ENCODE measurements around the gene EPN3.

The EPN3 gene

GRCh38 chr17:50508573-50509460 is 23.7 kb upstream of the EPN3 start:
- Histone ChIP-seq H3K4me1 (ENCODE audit: control insufficient read depth in 2 of 2, insufficient read depth in 2 of 2, low read length in 2 of 2) (peaks cover 23 to 29% of the 10 kb centered on the region in 2 donors), H3K36me3 (ENCODE audit: control insufficient read depth in 2 of 2, insufficient read depth in 2 of 2, low read length in 2 of 2) (no peaks in the 10 kb centered on the region), H3K27me3 (ENCODE audit: control insufficient read depth in 2 of 2, insufficient read depth in 2 of 2, low read length in 2 of 2) (no peaks in the 10 kb centered on the region), H3K4me3 (ENCODE audit: low read length in 2 of 2) (peak overlapping the region; percentile 59 to 62), H3K27ac (ENCODE audit: low read depth in 2 of 2, low read length in 2 of 2) (peak overlapping the region; percentile 65), H3K9ac (ENCODE audit: low read depth in 1 of 2, low read length in 2 of 2) (peak overlapping the region; percentile 52 to 76), H3K9me3 (ENCODE audit: control insufficient read depth in 2 of 2, low read length in 2 of 2) (no peaks in the 10 kb centered on the region)

GRCh38 chr17:50511058-50511457 is 21.5 kb upstream of the EPN3 start:
- H3K27ac ChIP-seq (ENCODE audit: low read depth in 2 of 2, low read length in 2 of 2) = no peak overlapping the region
- H3K36me3 ChIP-seq (ENCODE audit: control insufficient read depth in 2 of 2, insufficient read depth in 2 of 2, low read length in 2 of 2) = no peaks in the 10 kb centered on the region
- no peak overlapping the region for H3K4me3 ChIP-seq (ENCODE audit: low read length in 2 of 2)
- peaks cover 11 to 14% of the 10 kb centered on the region in 2 donors for H3K4me1 ChIP-seq (ENCODE audit: control insufficient read depth in 2 of 2, insufficient read depth in 2 of 2, low read length in 2 of 2)
- H3K9me3 ChIP-seq (ENCODE audit: control insufficient read depth in 2 of 2, low read length in 2 of 2) = no peaks in the 10 kb centered on the region
- no peak overlapping the region for H3K9ac ChIP-seq (ENCODE audit: low read depth in 1 of 2, low read length in 2 of 2)
- no peaks in the 10 kb centered on the region for H3K27me3 ChIP-seq (ENCODE audit: control insufficient read depth in 2 of 2, insufficient read depth in 2 of 2, low read length in 2 of 2)

- Histone ChIP-seq H3K4me3 (ENCODE audit: low read length in 2 of 2) (no peak overlapping the region), H3K4me1 (ENCODE audit: control insufficient read depth in 2 of 2, insufficient read depth in 2 of 2, low read length in 2 of 2) (peaks cover 13 to 19% of the 10 kb centered on the region in 2 donors), H3K9ac (ENCODE audit: low read depth in 1 of 2, low read length in 2 of 2) (no peak overlapping the region), H3K36me3 (ENCODE audit: control insufficient read depth in 2 of 2, insufficient read depth in 2 of 2, low read length in 2 of 2) (no peaks in the 10 kb centered on the region), H3K9me3 (ENCODE audit: control insufficient read depth in 2 of 2, low read length in 2 of 2) (no peaks in the 10 kb centered on the region), H3K27ac (ENCODE audit: low read depth in 2 of 2, low read length in 2 of 2) (no peak overlapping the region), H3K27me3 (ENCODE audit: control insufficient read depth in 2 of 2, insufficient read depth in 2 of 2, low read length in 2 of 2) (no peaks in the 10 kb centered on the region)
These were observed 19.0 kb upstream of the EPN3 start for GRCh38 chr17:50513495-50513894.

DNA sequence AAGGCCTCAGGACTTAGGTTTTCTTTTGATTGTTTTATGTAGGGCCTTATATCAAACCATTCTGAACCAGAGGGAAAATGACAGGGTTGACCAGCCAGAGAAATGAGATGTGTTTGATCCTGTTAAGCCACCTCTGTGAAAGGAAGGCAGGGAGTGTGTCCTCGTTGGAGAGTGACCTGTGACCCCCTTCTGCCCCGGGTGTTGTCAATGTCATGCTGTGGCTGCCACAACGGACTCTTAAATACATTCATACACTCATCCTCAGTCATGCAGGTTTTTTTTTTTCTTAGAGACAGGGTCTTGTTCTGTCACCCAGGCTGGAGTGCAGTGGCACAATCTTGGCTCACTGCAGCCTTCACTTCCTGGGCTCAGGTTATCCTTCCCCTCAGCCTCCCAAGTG is 18.1 kb upstream of the EPN3 start:
- no peak overlapping the region for H3K4me3 ChIP-seq (ENCODE audit: low read length in 2 of 2)
- H3K4me1 ChIP-seq (ENCODE audit: control insufficient read depth in 2 of 2, insufficient read depth in 2 of 2, low read length in 2 of 2) = peaks cover 7 to 13% of the 10 kb centered on the region in 2 donors
- no peaks in the 10 kb centered on the region for H3K36me3 ChIP-seq (ENCODE audit: control insufficient read depth in 2 of 2, insufficient read depth in 2 of 2, low read length in 2 of 2)
- H3K27me3 ChIP-seq (ENCODE audit: control insufficient read depth in 2 of 2, insufficient read depth in 2 of 2, low read length in 2 of 2) = no peaks in the 10 kb centered on the region
- H3K27ac ChIP-seq (ENCODE audit: low read depth in 2 of 2, low read length in 2 of 2) = no peak overlapping the region
- H3K9ac ChIP-seq (ENCODE audit: low read depth in 1 of 2, low read length in 2 of 2) = no peak overlapping the region
- H3K9me3 ChIP-seq (ENCODE audit: control insufficient read depth in 2 of 2, low read length in 2 of 2) = no peaks in the 10 kb centered on the region

GRCh38 chr17:50514936-50515702 is 17.4 kb upstream of the EPN3 start:
- H3K9ac ChIP-seq (ENCODE audit: low read depth in 1 of 2, low read length in 2 of 2) = no peak overlapping the region
- peaks cover 7 to 13% of the 10 kb centered on the region in 2 donors for H3K4me1 ChIP-seq (ENCODE audit: control insufficient read depth in 2 of 2, insufficient read depth in 2 of 2, low read length in 2 of 2)
- no peaks in the 10 kb centered on the region for H3K36me3 ChIP-seq (ENCODE audit: control insufficient read depth in 2 of 2, insufficient read depth in 2 of 2, low read length in 2 of 2)
- H3K9me3 ChIP-seq (ENCODE audit: control insufficient read depth in 2 of 2, low read length in 2 of 2) = no peaks in the 10 kb centered on the region
- no peak overlapping the region for H3K4me3 ChIP-seq (ENCODE audit: low read length in 2 of 2)
- H3K27me3 ChIP-seq (ENCODE audit: control insufficient read depth in 2 of 2, insufficient read depth in 2 of 2, low read length in 2 of 2) = no peaks in the 10 kb centered on the region
- H3K27ac ChIP-seq (ENCODE audit: low read depth in 2 of 2, low read length in 2 of 2) = no peak overlapping the region

DNA sequence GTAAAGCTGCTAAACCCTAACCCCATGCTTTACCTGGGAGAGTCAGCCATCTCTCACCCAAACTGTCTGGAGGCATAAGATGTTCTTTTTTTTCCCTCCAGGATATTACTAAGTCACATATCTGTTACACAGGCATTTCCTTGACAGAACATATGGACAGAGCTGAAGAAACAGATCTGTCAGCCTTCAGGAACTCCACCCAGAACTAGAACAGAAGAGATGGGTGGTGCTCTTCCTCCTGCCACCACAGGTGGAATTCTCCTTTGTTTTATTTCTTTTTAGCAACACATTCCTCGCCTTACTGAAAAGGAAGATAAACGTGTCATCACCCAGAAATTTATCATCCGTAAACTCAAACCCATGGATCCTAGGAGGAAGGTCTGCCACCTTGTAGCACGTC is 15.5 kb upstream of the EPN3 start:
- no peaks in the 10 kb centered on the region for H3K36me3 ChIP-seq (ENCODE audit: control insufficient read depth in 2 of 2, insufficient read depth in 2 of 2, low read length in 2 of 2)
- no peak overlapping the region for H3K9ac ChIP-seq (ENCODE audit: low read depth in 1 of 2, low read length in 2 of 2)
- H3K27me3 ChIP-seq (ENCODE audit: control insufficient read depth in 2 of 2, insufficient read depth in 2 of 2, low read length in 2 of 2) = no peaks in the 10 kb centered on the region
- no peak overlapping the region for H3K4me3 ChIP-seq (ENCODE audit: low read length in 2 of 2)
- peak overlapping the region; percentile 37 to 57 for H3K27ac ChIP-seq (ENCODE audit: low read depth in 2 of 2, low read length in 2 of 2)
- no peaks in the 10 kb centered on the region for H3K9me3 ChIP-seq (ENCODE audit: control insufficient read depth in 2 of 2, low read length in 2 of 2)
- H3K4me1 ChIP-seq (ENCODE audit: control insufficient read depth in 2 of 2, insufficient read depth in 2 of 2, low read length in 2 of 2) = peaks cover 7 to 13% of the 10 kb centered on the region in 2 donors

GRCh38 chr17:50517504-50518383 is 14.8 kb upstream of the EPN3 start:
- Histone ChIP-seq H3K4me3 (ENCODE audit: low read length in 2 of 2) (no peak overlapping the region), H3K4me1 (ENCODE audit: control insufficient read depth in 2 of 2, insufficient read depth in 2 of 2, low read length in 2 of 2) (peaks cover 4 to 7% of the 10 kb centered on the region in 2 donors), H3K27me3 (ENCODE audit: control insufficient read depth in 2 of 2, insufficient read depth in 2 of 2, low read length in 2 of 2) (no peaks in the 10 kb centered on the region), H3K36me3 (ENCODE audit: control insufficient read depth in 2 of 2, insufficient read depth in 2 of 2, low read length in 2 of 2) (no peaks in the 10 kb centered on the region), H3K27ac (ENCODE audit: low read depth in 2 of 2, low read length in 2 of 2) (peak overlapping the region; percentile 37 to 65), H3K9me3 (ENCODE audit: control insufficient read depth in 2 of 2, low read length in 2 of 2) (no peaks in the 10 kb centered on the region), H3K9ac (ENCODE audit: low read depth in 1 of 2, low read length in 2 of 2) (no peak overlapping the region)

- Histone ChIP-seq H3K36me3 (ENCODE audit: control insufficient read depth in 2 of 2, insufficient read depth in 2 of 2, low read length in 2 of 2) (no peaks in the 10 kb centered on the region), H3K9ac (ENCODE audit: low read depth in 1 of 2, low read length in 2 of 2) (peak overlapping the region; percentile 12 to 14), H3K4me1 (ENCODE audit: control insufficient read depth in 2 of 2, insufficient read depth in 2 of 2, low read length in 2 of 2) (peaks cover 4 to 7% of the 10 kb centered on the region in 2 donors), H3K4me3 (ENCODE audit: low read length in 2 of 2) (no peak overlapping the region), H3K27ac (ENCODE audit: low read depth in 2 of 2, low read length in 2 of 2) (peak overlapping the region; percentile 2 to 65), H3K9me3 (ENCODE audit: control insufficient read depth in 2 of 2, low read length in 2 of 2) (no peaks in the 10 kb centered on the region), H3K27me3 (ENCODE audit: control insufficient read depth in 2 of 2, insufficient read depth in 2 of 2, low read length in 2 of 2) (no peaks in the 10 kb centered on the region)
These were observed 14.0 kb upstream of the EPN3 start for GRCh38 chr17:50518384-50519023.

DNA sequence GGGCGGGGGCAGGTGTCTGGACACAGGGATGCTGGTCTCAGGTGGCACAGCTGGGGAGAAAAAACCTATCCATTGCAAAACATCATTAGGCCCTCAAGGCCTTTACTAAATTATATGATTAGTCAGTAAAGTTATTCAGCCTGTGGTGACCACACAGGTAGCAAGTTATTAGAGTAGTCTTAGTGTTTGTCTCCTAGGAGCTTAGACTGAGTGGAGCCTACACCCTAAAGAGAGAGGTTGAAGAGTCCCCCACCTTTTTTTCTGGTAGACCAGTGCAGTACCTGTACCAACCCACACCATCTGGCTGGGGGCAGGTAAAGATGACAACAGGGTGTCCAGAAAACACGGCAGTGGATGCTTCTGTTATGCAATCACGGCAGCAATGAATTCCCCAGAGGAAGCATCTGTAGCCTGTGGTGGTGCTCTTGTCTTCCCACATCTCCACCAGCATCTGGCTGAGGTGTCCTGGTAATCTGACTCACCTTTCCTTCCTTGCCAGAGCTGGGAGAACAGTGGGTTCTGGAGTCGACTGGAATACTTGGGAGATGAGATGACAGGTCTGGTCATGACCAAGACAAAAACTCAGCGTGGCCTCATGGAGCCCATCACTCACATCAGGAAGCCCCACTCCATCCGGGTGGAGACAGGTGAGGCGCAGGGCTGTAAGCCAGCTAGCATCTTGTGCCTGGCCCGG is 13.2 kb upstream of the EPN3 start:
- Histone ChIP-seq H3K9ac (ENCODE audit: low read depth in 1 of 2, low read length in 2 of 2) (no peak overlapping the region), H3K27ac (ENCODE audit: low read depth in 2 of 2, low read length in 2 of 2) (no peak overlapping the region), H3K27me3 (ENCODE audit: control insufficient read depth in 2 of 2, insufficient read depth in 2 of 2, low read length in 2 of 2) (no peaks in the 10 kb centered on the region), H3K4me3 (ENCODE audit: low read length in 2 of 2) (no peak overlapping the region), H3K4me1 (ENCODE audit: control insufficient read depth in 2 of 2, insufficient read depth in 2 of 2, low read length in 2 of 2) (peaks cover 4 to 7% of the 10 kb centered on the region in 2 donors), H3K9me3 (ENCODE audit: control insufficient read depth in 2 of 2, low read length in 2 of 2) (no peaks in the 10 kb centered on the region), H3K36me3 (ENCODE audit: control insufficient read depth in 2 of 2, insufficient read depth in 2 of 2, low read length in 2 of 2) (no peaks in the 10 kb centered on the region)
